Subcutaneous abdominal adipose tissue (tissue), 5 donors: Measurements from ENCODE around the gene TMEM204.

Experiments used
- H3K27ac ChIP-seq: one replicate; pipeline ENCODE4 v1.7.0; 2013; ENCODE audit warnings: low read depth, mild to moderate bottlenecking, inconsistent platforms, low read length, moderate library complexity
- H3K27me3 ChIP-seq, 5 donors: one replicate each; pipeline ENCODE4 v1.7.0; 2013; ENCODE audit warnings: low read length in 5 of 5, inconsistent platforms in 1 of 5; ENCODE audit not compliant: control insufficient read depth in 5 of 5, insufficient read depth in 4 of 5
- H3K36me3 ChIP-seq, 5 donors: one replicate each; pipeline ENCODE4 v1.7.0; 2013; ENCODE audit warnings: low read length in 5 of 5; ENCODE audit not compliant: control insufficient read depth in 5 of 5, insufficient read depth in 5 of 5
- H3K4me1 ChIP-seq, 5 donors: one replicate each; pipeline ENCODE4 v1.7.0; 2013; ENCODE audit warnings: low read length in 5 of 5, mild to moderate bottlenecking in 3 of 5, moderate library complexity in 1 of 5; ENCODE audit not compliant: control insufficient read depth in 5 of 5, insufficient read depth in 5 of 5
- H3K4me3 ChIP-seq, 5 donors: one replicate each; pipeline ENCODE4 v1.7.0; 2013; ENCODE audit warnings: low read length in 5 of 5, low read depth in 1 of 5
- H3K9ac ChIP-seq, 5 donors: one replicate each; pipeline ENCODE4 v1.7.0; 2013; ENCODE audit warnings: low read length in 5 of 5, mild to moderate bottlenecking in 4 of 5, moderate library complexity in 3 of 5
- H3K9me3 ChIP-seq, 5 donors: one replicate each; pipeline ENCODE4 v1.7.0; 2013; ENCODE audit warnings: low read length in 5 of 5; ENCODE audit not compliant: control insufficient read depth in 5 of 5
- donor health status: healthy.
- donor health status: healthy.
- donor health status: healthy.
- donor health status: healthy.
- donor health status: healthy.

Gene TMEM204

GRCh38 chr16:1543085-1543896, 9.8 kb downstream of the TMEM204 start:
- Histone ChIP-seq H3K4me3 (peak overlapping the region in 3 of 5 donors; percentile 22 to 27 (median 23)), H3K4me1 (peaks cover 21 to 99% (median 68%) of the 10 kb centered on the region in 5 donors), H3K9me3 (no peaks in the 10 kb centered on the region), H3K9ac (peak overlapping the region in 1 of 5 donors; percentile 19), H3K27me3 (peaks cover 0 to 2% (median 0%) of the 10 kb centered on the region in 5 donors), H3K27ac (peak overlapping the region; percentile 72), H3K36me3 (peaks cover 0 to 65% (median 52%) of the 10 kb centered on the region in 5 donors)

- Histone ChIP-seq H3K9ac (peak overlapping the region in 2 of 5 donors; percentile 2 to 30), H3K4me1 (peaks cover 29 to 99% (median 69%) of the 10 kb centered on the region in 5 donors), H3K36me3 (peaks cover 0 to 52% (median 46%) of the 10 kb centered on the region in 5 donors), H3K27me3 (no peaks in the 10 kb centered on the region), H3K27ac (peak overlapping the region; percentile 79), H3K4me3 (peak overlapping the region in 4 of 5 donors; percentile 40 to 50 (median 48)), H3K9me3 (no peaks in the 10 kb centered on the region)
Observed at GRCh38 chr16:1545044-1546040, 11.9 kb downstream of the TMEM204 start.

- H3K4me1 ChIP-seq: peaks cover 32 to 99% (median 79%) of the 10 kb centered on the region in 5 donors
Observed at GRCh38 chr16:1546430-1546829, 13.0 kb downstream of the TMEM204 start.

GRCh38 chr16:1548233-1548632, 14.8 kb downstream of the TMEM204 start:
- peak overlapping the region in 2 of 5 donors; percentile 21 to 24 for H3K4me3 ChIP-seq
- peaks cover 28 to 93% (median 61%) of the 10 kb centered on the region in 5 donors for H3K4me1 ChIP-seq

More at GRCh38 chr16:1546430-1546829, 13.0 kb downstream of the TMEM204 start:
- H3K9ac ChIP-seq: no peak overlapping the region
- peaks cover 0 to 49% (median 39%) of the 10 kb centered on the region in 5 donors for H3K36me3 ChIP-seq
- H3K27me3 ChIP-seq: no peaks in the 10 kb centered on the region
- peak overlapping the region; percentile 79 for H3K27ac ChIP-seq
- no peaks in the 10 kb centered on the region for H3K9me3 ChIP-seq
- H3K4me3 ChIP-seq: peak overlapping the region in 2 of 5 donors; percentile 48 to 50

GRCh38 chr16:1548727-1549126, 15.3 kb downstream of the TMEM204 start:
- Histone ChIP-seq H3K9ac (no peak overlapping the region), H3K36me3 (peaks cover 2 to 36% (median 32%) of the 10 kb centered on the region in 5 donors), H3K27ac (peak overlapping the region; percentile 57), H3K4me3 (peak overlapping the region in 2 of 5 donors; percentile 24 to 30), H3K9me3 (no peaks in the 10 kb centered on the region), H3K4me1 (peaks cover 28 to 93% (median 58%) of the 10 kb centered on the region in 5 donors), H3K27me3 (no peaks in the 10 kb centered on the region)

More at GRCh38 chr16:1548233-1548632, 14.8 kb downstream of the TMEM204 start:
- peak overlapping the region; percentile 57 for H3K27ac ChIP-seq
- H3K27me3 ChIP-seq: no peaks in the 10 kb centered on the region
- peaks cover 2 to 34% (median 29%) of the 10 kb centered on the region in 5 donors for H3K36me3 ChIP-seq
- no peaks in the 10 kb centered on the region for H3K9me3 ChIP-seq
- no peak overlapping the region for H3K9ac ChIP-seq

- Histone ChIP-seq H3K4me3 (peak overlapping the region in 1 of 5 donors; percentile 14), H3K36me3 (peaks cover 2 to 47% (median 38%) of the 10 kb centered on the region in 5 donors), H3K27me3 (no peaks in the 10 kb centered on the region), H3K27ac (peak overlapping the region; percentile 54), H3K9ac (no peak overlapping the region), H3K9me3 (no peaks in the 10 kb centered on the region), H3K4me1 (peaks cover 24 to 85% (median 50%) of the 10 kb centered on the region in 5 donors)
Observed at GRCh38 chr16:1550069-1550468, 16.6 kb downstream of the TMEM204 start.

- Histone ChIP-seq H3K4me3 (peak overlapping the region in 2 of 5 donors; percentile 11 to 14), H3K27ac (peak overlapping the region; percentile 54), H3K4me1 (peaks cover 17 to 79% (median 44%) of the 10 kb centered on the region in 5 donors), H3K27me3 (no peaks in the 10 kb centered on the region), H3K9ac (no peak overlapping the region), H3K36me3 (peaks cover 2 to 53% (median 44%) of the 10 kb centered on the region in 5 donors), H3K9me3 (no peaks in the 10 kb centered on the region)
Observed at GRCh38 chr16:1550696-1551095, 17.2 kb downstream of the TMEM204 start.

- no peak overlapping the region for H3K9ac ChIP-seq
- H3K4me3 ChIP-seq: peak overlapping the region in 1 of 5 donors; percentile 14
- H3K4me1 ChIP-seq: peaks cover 13 to 77% (median 39%) of the 10 kb centered on the region in 5 donors
- H3K27me3 ChIP-seq: no peaks in the 10 kb centered on the region
- peak overlapping the region; percentile 54 for H3K27ac ChIP-seq
- no peaks in the 10 kb centered on the region for H3K9me3 ChIP-seq
- H3K36me3 ChIP-seq: peaks cover 2 to 53% (median 43%) of the 10 kb centered on the region in 5 donors
Observed at GRCh38 chr16:1551166-1551565, 17.7 kb downstream of the TMEM204 start.

- no peak overlapping the region for H3K27ac ChIP-seq
- H3K4me3 ChIP-seq: peak overlapping the region in 1 of 5 donors; percentile 9
- H3K9me3 ChIP-seq: no peaks in the 10 kb centered on the region
- H3K9ac ChIP-seq: no peak overlapping the region
- peaks cover 2 to 46% (median 38%) of the 10 kb centered on the region in 5 donors for H3K36me3 ChIP-seq
- H3K4me1 ChIP-seq: peaks cover 5 to 72% (median 30%) of the 10 kb centered on the region in 5 donors
- H3K27me3 ChIP-seq: no peaks in the 10 kb centered on the region
Observed at GRCh38 chr16:1552129-1552528, 18.7 kb downstream of the TMEM204 start.
